Fibroblast of the aortic adventitia (primary cell): ENCODE measurements around the gene ZBTB40. TPM values are rescaled to one million over a fixed set of nuclear protein-coding genes. Genes with fewer than 3 reads are reported as not detected.

Source experiments
- DNase-seq: peaks from one replicate; pipeline ENCODE4 v3.0.0-alpha.2; 2010; ENCODE audit warnings: low read depth
- H3K4me3 ChIP-seq: 2 replicates; pipeline ENCODE4 v1.5.1; 2011; ENCODE audit warnings: low read depth, mild to moderate bottlenecking, control low read depth, low read length, moderate library complexity
- total RNA-seq: library from RNA; depleted of rRNA; stranded (reverse); fragments of >200 nt; gene quantifications from 2 replicates; pipeline ENCODE4 v1.2.3, GENCODE V29; 2012; ENCODE audit warnings: low replicate concordance
- TF ChIP-seq, protein P1 (sequence below): IDR thresholded peaks from 2 replicates; pipeline ENCODE4 v1.5.1; 2011; ENCODE audit warnings: mild to moderate bottlenecking, low read length, control low read depth, inconsistent platforms; ENCODE audit not compliant: insufficient read depth

ZBTB40 gene, protein sequence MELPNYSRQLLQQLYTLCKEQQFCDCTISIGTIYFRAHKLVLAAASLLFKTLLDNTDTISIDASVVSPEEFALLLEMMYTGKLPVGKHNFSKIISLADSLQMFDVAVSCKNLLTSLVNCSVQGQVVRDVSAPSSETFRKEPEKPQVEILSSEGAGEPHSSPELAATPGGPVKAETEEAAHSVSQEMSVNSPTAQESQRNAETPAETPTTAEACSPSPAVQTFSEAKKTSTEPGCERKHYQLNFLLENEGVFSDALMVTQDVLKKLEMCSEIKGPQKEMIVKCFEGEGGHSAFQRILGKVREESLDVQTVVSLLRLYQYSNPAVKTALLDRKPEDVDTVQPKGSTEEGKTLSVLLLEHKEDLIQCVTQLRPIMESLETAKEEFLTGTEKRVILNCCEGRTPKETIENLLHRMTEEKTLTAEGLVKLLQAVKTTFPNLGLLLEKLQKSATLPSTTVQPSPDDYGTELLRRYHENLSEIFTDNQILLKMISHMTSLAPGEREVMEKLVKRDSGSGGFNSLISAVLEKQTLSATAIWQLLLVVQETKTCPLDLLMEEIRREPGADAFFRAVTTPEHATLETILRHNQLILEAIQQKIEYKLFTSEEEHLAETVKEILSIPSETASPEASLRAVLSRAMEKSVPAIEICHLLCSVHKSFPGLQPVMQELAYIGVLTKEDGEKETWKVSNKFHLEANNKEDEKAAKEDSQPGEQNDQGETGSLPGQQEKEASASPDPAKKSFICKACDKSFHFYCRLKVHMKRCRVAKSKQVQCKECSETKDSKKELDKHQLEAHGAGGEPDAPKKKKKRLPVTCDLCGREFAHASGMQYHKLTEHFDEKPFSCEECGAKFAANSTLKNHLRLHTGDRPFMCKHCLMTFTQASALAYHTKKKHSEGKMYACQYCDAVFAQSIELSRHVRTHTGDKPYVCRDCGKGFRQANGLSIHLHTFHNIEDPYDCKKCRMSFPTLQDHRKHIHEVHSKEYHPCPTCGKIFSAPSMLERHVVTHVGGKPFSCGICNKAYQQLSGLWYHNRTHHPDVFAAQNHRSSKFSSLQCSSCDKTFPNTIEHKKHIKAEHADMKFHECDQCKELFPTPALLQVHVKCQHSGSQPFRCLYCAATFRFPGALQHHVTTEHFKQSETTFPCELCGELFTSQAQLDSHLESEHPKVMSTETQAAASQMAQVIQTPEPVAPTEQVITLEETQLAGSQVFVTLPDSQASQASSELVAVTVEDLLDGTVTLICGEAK
- total RNA-seq = 8.6 and 10.0 TPM in 2 replicates

DNA sequence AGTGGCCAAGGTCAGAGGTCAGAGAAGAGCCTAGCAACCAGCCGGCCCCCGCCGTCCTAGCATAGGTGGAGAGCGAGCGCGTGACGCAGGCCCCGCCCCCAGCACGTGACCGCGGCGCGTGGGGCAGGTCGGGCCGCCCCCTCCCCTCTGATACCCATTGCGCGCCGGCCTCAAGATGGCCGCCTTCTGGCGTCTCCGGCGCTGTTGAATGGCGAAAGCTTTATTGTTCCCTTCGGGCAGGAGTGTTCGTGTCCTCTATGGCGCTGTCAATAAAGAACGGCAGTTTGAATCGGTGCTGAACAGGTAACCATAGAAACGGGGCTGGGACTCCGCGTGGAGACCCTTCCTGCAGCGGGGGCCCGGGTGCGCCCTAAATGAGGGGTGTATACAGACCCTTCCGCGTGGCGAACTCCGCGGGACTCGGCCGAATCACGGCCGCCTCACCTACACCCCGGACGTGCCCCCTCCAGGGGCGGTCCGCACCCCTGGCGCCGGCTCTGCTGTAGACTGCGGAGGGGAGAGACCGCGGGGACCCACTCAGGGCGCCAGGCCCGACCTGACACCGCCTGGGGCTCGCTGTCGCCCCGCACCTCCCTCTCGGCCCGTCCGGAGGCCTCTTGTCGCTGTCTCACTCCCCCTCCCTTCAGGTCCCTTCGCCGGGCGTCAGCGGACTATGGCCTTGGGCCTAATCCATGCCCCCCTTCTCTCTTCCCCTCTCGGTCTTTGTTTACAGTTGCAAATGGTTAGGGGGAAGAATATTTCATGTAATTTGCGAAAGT is at the start of gene ZBTB40:
TSS of gene ZBTB40 (plus strand) at position 150 of the 779 bp plus-strand sequence. CDS start 38,098 bp downstream, outside the sequence.
- TF ChIP-seq, protein P1, sequence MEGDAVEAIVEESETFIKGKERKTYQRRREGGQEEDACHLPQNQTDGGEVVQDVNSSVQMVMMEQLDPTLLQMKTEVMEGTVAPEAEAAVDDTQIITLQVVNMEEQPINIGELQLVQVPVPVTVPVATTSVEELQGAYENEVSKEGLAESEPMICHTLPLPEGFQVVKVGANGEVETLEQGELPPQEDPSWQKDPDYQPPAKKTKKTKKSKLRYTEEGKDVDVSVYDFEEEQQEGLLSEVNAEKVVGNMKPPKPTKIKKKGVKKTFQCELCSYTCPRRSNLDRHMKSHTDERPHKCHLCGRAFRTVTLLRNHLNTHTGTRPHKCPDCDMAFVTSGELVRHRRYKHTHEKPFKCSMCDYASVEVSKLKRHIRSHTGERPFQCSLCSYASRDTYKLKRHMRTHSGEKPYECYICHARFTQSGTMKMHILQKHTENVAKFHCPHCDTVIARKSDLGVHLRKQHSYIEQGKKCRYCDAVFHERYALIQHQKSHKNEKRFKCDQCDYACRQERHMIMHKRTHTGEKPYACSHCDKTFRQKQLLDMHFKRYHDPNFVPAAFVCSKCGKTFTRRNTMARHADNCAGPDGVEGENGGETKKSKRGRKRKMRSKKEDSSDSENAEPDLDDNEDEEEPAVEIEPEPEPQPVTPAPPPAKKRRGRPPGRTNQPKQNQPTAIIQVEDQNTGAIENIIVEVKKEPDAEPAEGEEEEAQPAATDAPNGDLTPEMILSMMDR = no peak
- DNase-seq = peak; percentile 97
- H3K4me3 ChIP-seq = peak within 1 kb of the TSS; percentile 85

DNA sequence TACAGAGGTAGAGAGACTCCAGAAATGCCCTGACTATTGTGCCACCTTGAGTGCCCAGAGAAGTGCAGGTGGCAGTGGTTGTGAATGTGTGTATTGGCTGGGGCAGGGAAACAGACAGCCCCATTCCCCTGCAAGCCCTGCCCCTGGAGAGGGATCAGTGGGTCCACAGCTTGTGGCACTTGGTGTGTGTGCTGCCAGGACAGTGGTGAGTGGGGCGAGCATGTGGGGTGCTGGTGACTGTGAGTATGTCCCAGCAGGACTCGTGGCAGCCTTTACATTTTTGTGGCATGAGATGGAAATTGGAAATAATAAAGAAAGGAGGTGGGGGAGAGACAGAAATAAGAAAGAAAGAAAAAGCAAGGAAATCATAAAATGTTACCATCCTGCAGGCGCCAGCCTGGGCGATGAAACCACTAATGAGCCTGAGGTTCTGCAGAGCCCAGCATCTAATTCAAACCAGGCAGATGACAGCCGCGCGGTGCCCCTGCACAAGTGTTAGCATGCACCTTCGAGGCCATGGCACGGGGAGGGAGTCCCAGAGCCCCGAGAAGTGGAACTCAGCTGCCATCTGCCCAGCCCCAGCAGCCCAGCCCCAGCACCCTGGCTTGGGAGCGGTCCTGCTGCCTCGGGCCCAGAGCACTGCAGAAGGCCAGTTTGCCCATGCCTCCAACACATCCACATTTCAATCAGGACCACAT is 49.1 kb upstream of the ZBTB40 start:
- H3K4me3 ChIP-seq = no peak overlapping the region
- DNase-seq = no peak
- TF ChIP-seq, protein P1 = no peak

DNA sequence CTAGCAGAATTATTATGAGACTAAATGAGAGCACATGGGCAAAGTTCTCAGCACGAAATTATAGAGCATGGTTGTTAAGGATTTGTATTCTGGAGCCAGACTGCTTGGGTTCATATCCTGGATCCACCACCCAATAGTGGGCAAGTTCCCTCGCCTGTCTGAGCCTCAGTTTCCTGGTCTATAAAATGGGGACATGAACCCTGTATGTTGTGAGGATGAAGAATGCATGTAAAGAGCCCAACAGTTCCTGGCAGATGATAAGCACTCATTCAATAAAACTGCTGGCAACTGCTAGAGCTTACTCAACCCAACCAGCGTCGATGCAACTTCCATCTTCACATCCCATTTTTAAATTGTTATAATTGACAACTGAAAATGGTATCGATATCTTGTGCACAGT is 47.2 kb upstream of the ZBTB40 start:
- no peak overlapping the region for H3K4me3 ChIP-seq
- no peak for DNase-seq
- TF ChIP-seq, protein P1 = no peak

DNA sequence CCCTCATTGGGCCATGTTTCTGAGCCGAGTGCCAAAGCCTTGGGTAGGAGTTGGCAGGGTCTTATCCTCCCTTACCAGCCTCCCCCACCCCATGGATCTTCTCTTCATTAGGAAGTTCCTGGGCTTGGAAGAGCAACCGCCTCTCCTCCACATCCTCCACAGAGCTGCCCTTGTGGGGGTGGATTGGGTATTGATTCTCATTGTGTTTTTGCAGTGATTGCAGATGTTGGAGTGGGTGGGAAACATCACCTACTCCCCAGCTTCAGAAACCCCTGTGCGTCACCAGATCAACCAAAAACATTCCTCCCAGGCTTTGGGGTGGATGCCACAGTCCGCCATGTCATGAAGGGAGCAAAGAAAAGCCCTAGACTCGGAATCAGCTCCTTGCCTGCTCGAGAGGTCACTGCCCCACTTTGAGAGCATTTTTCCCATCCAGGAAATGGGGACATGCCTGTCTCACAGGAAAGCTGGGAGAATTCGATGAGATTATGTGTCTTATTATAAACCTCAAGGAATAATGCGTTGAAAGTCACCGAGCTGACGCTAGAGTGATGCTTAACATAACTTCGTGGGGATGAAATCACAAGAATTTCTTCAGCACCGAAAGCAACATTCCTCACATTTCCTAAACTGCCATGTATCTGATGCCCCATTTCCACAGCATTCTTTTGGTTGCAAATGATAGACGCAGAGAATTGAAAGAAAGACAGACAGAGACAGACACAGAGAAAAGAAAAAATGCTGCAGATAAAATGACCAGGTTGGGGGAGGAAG is 44.7 kb upstream of the ZBTB40 start:
- TF ChIP-seq, protein P1 = no peak

DNA sequence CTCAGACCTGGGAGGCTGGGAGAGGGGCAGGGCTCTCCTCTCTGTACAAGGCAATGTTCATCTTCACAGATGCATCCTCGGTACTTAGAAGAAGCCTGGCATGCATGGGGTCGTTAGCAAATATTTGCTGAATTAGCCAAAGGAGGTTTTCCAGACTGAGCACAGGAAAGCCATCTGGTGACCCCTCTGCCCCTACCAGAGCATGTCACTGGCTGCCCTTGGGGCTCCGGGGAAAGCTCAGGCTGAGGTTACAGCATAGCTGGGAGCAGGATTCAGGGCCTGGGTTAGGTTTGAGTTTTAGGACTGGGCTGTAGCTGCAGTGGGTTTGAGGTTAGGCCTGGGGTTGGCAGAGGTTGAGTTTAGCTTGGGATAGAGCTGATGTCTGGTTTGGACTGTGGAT is 43.4 kb upstream of the ZBTB40 start:
- H3K4me3 ChIP-seq = no peak overlapping the region
- TF ChIP-seq, protein P1 = no peak
- no peak for DNase-seq

More for the DNA sequence above, 44.7 kb upstream of the ZBTB40 start:
- DNase-seq = peak; percentile 44
- H3K4me3 ChIP-seq = no peak overlapping the region
